PFSK-1 (cell line): ENCODE measurements around the gene TAOK3.

Experiments used
- FOXP2 ChIP-seq: optimal IDR thresholded peaks from 2 replicates; pipeline ENCODE3; 2011; ENCODE audit warnings: borderline replicate concordance, control low read depth, inconsistent platforms; ENCODE audit not compliant: insufficient read depth; ENCODE audit errors: extremely low read length, extremely low read depth
- POLR2AphosphoS5 ChIP-seq: IDR thresholded peaks from 2 replicates; pipeline ENCODE4 v1.6.1; 2012; ENCODE audit warnings: low read depth, mild to moderate bottlenecking, control low read depth, low read length, moderate library complexity
- SIN3A ChIP-seq: IDR thresholded peaks from 2 replicates; pipeline ENCODE4 v1.6.1; 2012; ENCODE audit warnings: mild to moderate bottlenecking, low read length, moderate library complexity, borderline replicate concordance; ENCODE audit not compliant: insufficient read depth
- TAF1 ChIP-seq: IDR thresholded peaks from 2 replicates; pipeline ENCODE4 v1.6.1; 2012; ENCODE audit warnings: low read length, control low read depth, borderline replicate concordance; ENCODE audit not compliant: insufficient read depth
- TF ChIP-seq, protein P1 (sequence below), 2 experiments: IDR thresholded peaks; 2 replicates each; pipeline versions ENCODE4 v1.6.1 to v1.8.0; 2011 to 2012; ENCODE audit warnings: low read depth in 2 of 2, low read length in 2 of 2, control low read depth in 1 of 2, inconsistent platforms in 1 of 2, mild to moderate bottlenecking in 1 of 2, moderate library complexity in 1 of 2; ENCODE audit not compliant: insufficient read depth in 1 of 2

Gene TAOK3

DNA sequence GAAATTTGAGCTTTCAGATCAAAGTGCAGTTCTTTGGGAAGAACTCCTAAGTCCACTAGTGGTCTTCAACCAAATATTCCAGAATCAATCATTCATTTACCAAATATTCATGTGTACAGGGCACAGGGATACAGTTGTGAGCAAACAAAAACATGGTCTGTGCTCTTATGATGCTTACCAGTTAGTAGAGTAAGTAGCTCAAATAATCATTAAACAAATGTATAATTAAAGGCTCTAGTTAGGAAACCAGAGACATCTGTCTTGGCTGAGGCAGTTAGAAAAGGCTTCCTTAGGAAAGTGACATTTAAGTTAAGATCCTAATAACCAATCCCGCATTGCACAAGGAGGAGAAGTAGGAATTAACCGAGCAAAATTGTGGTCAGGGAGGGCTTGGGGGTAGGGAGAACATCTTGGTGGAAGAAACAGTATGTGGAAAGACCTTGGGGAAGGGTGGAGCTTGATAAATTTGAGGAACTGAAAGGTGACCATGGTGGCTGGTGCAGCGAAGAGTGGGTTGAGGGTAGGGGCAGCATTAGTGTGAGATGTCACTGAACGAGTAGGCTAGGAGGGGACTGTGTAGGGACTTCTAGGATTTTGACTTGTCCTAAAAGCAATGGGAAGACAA is 196.8 kb downstream of the TAOK3 start:
- TF ChIP-seq, protein P1, sequence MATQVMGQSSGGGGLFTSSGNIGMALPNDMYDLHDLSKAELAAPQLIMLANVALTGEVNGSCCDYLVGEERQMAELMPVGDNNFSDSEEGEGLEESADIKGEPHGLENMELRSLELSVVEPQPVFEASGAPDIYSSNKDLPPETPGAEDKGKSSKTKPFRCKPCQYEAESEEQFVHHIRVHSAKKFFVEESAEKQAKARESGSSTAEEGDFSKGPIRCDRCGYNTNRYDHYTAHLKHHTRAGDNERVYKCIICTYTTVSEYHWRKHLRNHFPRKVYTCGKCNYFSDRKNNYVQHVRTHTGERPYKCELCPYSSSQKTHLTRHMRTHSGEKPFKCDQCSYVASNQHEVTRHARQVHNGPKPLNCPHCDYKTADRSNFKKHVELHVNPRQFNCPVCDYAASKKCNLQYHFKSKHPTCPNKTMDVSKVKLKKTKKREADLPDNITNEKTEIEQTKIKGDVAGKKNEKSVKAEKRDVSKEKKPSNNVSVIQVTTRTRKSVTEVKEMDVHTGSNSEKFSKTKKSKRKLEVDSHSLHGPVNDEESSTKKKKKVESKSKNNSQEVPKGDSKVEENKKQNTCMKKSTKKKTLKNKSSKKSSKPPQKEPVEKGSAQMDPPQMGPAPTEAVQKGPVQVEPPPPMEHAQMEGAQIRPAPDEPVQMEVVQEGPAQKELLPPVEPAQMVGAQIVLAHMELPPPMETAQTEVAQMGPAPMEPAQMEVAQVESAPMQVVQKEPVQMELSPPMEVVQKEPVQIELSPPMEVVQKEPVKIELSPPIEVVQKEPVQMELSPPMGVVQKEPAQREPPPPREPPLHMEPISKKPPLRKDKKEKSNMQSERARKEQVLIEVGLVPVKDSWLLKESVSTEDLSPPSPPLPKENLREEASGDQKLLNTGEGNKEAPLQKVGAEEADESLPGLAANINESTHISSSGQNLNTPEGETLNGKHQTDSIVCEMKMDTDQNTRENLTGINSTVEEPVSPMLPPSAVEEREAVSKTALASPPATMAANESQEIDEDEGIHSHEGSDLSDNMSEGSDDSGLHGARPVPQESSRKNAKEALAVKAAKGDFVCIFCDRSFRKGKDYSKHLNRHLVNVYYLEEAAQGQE (IDR thresholded peaks at IDR 0.05; ENCODE audit: insufficient read depth in 1 of 2, low read depth in 2 of 2, low read length in 2 of 2): no peak

DNA sequence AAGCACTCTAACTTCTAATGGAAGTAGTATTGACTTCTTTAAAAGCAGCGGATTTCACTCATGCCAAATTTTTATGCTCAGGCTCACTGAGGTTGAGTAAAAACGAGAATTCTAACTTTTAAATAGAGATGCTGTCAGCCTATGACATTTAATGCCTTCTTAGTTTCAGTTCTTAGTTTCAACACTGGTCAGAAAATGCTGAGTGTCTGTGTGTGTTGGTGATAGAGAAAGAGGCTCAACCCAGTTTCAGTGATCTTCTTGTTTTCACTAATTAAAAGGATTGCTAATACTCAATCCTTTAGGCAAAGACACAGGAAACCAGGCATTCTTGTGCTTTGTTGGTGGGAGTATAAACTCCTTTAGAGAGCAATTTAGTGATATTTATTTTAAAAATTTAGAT is 205.8 kb downstream of the TAOK3 start:
- TF ChIP-seq SIN3A (no peak), TAF1 (no peak), POLR2AphosphoS5 (no peak), FOXP2 (no peak)
- TF ChIP-seq, protein P1 (IDR thresholded peaks at IDR 0.05; ENCODE audit: insufficient read depth in 1 of 2, low read depth in 2 of 2, low read length in 2 of 2): no peak

DNA sequence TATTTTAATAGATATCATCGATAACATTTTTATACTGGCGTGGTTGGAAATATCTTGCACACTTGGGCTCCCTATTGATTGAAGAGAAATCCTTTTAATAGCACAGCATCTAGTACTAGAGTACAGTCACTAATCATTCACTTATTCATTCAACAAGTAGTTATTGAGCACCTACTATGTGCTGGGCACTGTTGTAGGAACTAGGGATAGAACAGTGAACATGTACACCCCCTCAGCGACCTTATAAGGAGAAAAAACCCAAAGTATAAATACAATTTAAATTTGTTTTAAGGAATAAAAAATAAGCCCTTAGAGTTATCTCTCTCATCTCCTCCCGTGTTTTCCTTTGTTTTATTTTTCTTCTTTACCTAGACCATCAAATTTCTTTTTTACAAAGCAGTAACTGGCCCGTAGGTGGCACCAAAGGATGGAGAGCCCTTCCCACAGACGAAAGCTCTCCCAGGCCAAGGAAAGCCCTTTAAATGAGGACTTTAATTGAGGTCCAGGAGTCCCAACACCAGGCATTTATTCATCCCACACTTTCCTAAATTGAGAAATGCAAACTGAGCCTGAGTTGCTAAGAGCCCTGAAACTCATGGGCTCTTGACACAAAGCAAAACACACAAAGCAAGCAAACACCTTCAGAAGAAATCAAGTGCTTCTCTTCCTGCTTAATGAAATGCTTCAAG is 207.8 kb downstream of the TAOK3 start:
- TF ChIP-seq, protein P1 (IDR thresholded peaks at IDR 0.05; ENCODE audit: insufficient read depth in 1 of 2, low read depth in 2 of 2, low read length in 2 of 2): no peak
- TF ChIP-seq SIN3A (no peak), TAF1 (no peak), FOXP2 (no peak), POLR2AphosphoS5 (no peak)

DNA sequence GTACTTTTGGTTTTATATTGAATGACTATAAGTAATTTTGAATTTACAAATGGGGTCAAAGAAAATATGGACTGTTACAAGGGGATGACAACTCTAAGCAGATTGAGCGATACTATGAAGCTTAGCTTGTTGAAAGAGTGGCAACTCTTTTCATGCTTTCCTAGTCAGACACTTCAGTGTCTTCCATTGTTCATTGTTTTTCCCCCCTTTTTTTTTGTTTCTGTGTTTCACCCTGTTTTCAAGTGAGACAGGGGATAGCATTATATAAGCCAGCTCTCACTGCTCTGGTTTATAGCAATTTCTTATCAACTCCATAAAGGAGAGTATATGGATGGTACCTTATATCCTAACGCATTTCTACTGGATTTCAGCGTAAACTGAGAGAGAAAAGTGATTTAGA is 212.2 kb downstream of the TAOK3 start:
- TF ChIP-seq TAF1: no peak

DNA sequence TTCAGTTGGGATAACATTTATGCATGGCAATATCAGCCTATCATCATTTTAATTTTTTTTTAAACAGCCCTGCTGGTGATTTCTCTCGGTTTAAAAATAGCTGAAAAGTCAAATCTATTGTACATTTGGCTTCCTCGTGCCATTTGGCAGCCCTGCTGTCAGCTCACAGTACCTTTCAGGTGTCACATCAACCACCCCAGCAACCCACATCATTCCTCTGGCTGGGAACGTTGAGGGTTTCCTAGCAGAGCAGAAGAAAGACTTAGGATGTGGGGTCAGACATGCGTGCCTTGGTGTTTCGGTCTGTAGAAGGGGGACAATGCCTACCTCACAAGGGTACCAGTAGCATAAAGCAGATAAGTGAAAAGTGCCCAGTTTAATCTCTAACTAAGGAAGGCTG is 221.0 kb downstream of the TAOK3 start:
- TF ChIP-seq SIN3A (no peak), FOXP2 (no peak), POLR2AphosphoS5 (no peak), TAF1 (no peak)
- TF ChIP-seq, protein P1 (IDR thresholded peaks at IDR 0.05; ENCODE audit: insufficient read depth in 1 of 2, low read depth in 2 of 2, low read length in 2 of 2): no peak
